22Rv1 (cell line): ENCODE results near the gene TMEM271.

Experiments
- ZFX ChIP-seq: fragments of 450-650 bp; IDR thresholded peaks from 2 replicates; pipeline ENCODE4 v1.6.1; 2017; ENCODE audit warnings: antibody characterized with exemption, borderline replicate concordance
- TF ChIP-seq, protein P1 (sequence below): fragments of 450-650 bp; IDR thresholded peaks from 2 replicates; pipeline ENCODE4 v1.5.1; 2017; ENCODE audit warnings: mild to moderate bottlenecking

GRCh38 chr4:531721-532565, 44.2 kb downstream of the TMEM271 start:
- TF ChIP-seq, protein P1, sequence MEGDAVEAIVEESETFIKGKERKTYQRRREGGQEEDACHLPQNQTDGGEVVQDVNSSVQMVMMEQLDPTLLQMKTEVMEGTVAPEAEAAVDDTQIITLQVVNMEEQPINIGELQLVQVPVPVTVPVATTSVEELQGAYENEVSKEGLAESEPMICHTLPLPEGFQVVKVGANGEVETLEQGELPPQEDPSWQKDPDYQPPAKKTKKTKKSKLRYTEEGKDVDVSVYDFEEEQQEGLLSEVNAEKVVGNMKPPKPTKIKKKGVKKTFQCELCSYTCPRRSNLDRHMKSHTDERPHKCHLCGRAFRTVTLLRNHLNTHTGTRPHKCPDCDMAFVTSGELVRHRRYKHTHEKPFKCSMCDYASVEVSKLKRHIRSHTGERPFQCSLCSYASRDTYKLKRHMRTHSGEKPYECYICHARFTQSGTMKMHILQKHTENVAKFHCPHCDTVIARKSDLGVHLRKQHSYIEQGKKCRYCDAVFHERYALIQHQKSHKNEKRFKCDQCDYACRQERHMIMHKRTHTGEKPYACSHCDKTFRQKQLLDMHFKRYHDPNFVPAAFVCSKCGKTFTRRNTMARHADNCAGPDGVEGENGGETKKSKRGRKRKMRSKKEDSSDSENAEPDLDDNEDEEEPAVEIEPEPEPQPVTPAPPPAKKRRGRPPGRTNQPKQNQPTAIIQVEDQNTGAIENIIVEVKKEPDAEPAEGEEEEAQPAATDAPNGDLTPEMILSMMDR = no peak
- TF ChIP-seq ZFX = no peak
